Measurements from ENCODE around the gene VAV2.
"Not testable (repeated sequence)": the region's sequence is repeated elsewhere in the genome, so short reads cannot be mapped to it uniquely, and the experiment has no call there.

The VAV2 gene

DNA sequence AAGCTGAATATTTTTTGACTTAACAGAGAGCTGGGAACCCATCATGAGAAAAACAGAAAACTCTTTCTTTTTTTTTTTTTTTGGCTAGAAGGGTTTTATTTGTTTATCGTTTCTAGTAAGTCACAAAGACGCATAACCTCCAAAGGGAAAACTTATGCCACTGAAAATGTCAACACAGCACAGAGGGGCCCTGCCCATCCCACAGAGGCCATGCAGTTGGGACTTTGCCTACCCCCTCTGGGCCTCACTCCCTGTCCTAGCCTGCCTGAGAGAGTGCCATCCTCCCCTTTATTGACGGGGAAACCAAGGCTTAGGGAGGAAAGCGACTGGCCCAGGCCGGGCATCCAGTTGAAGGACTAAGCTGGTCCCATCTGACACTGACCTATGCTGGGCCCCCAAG, 74.7 kb downstream of the VAV2 start:
- no peak for DNase-seq (ENCODE audit: low read depth in 2 of 2)

DNA sequence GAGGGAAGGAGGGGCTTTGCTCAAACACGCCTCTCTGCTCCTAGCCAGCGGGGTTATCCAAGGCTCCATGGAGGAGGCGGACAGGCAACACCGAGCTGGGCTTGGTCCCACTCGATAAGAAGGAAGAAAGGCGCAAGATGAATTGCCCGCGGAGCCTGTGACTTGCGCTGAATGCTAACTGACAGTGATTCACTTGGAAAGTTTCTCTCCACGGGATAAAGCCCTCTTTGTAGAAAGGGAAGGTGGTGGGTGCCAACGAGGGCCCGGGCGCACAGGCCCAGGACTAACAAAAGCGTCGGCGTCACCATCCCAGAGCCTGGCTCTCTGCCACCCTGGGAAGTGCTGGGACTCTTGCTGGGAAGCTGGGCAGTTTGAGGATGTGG, 76.0 kb downstream of the VAV2 start:
- DNase-seq (ENCODE audit: low read depth in 2 of 2), result no peak

DNA sequence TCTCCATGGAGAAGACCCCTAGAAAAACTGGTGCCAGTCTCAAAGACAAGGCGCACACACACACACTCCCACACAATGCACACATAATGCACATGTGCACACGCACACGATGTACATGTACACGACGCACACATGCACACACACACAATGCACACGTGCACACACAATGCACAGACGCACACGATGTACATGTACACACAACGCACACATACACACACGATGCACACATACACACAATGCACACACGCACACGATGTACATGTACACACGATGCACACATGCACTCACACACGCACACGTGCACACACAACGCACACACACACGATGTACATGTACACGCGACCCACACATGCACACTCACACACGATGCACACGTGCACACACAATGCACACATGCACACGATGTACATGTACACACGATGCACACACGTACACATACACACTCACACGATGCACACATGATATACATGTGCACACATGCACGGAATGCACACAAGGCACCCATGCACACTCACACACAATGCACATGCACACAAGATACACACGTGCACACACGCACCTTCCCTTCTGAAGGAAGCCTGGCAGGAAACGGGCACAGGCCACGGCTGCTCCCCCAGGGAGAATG, 76.5 kb downstream of the VAV2 start:
- DNase-seq (ENCODE audit: low read depth in 2 of 2), result no peak

DNA sequence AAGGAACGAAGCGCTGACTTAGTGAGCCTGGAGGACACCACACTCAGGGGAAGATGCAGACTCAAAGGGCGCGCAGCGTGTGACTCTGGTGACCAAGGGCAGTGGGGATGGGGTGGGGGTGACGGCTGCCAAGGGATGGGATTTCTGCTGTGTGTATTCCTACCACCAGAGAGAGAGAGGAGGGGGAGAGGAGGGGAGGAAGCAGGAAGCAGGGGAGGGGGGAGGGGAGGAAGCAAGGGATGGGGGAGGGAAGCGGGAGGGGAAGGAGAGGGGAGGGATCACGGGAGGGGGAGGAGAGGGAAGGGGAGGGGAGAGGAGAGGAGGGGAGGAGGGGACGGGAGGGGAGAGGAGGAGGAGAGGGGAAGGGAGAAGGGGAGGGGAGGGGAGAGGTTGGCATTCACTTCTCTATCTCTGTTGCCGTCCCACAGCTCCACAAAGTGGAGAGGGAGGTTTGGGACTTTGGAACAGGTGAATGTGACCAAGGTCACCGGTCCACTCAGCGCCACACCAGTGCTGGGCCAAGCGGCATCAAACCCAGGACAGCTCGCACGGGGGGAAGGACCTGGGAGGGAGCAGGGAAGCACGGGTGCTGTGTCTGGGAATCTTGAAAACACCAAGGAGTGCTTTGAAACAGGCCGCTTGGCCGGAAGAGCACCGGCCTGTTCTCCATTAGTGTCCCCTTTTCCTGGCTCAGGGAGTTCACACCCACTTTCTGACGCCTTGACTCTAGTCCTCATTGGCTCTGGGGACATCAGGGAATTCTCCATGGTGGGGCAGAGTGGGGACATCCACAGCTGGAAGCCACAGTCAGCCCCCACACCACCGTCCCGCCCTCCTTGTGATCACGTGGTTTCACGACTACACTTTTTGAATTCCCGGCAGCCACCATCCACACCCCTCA, 77.4 kb downstream of the VAV2 start:
- no peak for DNase-seq (ENCODE audit: low read depth in 2 of 2)

- no peak for DNase-seq (ENCODE audit: low read depth in 2 of 2)
Observed at GRCh38 chr9:133913571-133914369, 78.4 kb downstream of the VAV2 start.

- DNase-seq (ENCODE audit: low read depth in 2 of 2), result no peak
Observed at GRCh38 chr9:133910855-133911514, 81.1 kb downstream of the VAV2 start.

DNA sequence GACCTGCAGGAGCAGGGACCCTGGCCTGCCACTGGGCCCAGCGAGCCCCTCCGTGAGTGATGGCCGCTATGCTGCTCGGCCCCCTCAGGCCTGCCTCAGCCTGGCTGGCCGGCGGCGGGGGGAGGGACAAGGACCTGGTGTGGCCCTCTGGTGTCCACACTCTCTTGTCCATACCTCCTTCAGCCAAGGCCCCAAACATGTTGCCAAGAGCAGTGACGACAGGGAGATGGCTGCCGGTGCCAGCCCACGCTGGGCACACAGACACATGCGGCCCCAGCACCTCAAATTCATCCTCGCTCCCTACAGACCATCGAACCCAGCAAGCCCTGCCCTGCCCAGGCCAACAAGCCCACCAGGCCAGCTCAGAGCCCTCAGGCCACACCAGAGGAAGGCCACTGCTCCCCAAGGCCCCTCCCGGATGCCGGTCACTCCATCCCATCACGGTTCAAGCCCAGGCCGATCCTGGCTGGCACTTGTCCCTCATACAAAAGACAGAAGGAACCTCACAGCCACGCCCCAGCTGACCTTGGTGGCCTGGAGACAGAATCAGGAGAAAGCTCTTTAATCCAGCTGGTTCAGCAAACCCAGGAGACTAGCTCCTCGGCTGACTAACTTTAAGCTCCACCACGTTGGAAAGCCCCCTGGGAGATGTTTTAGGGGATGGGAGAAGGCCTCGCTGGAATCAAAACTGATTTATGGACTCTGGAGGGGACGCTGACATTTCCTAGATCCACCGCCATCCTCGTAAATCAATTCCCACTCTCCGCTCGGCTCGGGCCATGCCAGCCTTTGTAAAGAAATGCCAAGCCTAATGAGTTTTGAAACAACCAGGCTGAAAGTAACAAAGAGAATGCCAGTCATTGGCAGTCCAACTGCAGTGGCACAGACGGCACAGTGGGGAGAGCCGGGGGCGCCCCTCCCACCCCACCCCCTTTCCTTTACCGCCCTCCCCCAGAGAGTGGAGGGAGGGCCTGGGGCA, 84.9 kb downstream of the VAV2 start:
- DNase-seq (ENCODE audit: low read depth in 2 of 2), result no peak

DNA sequence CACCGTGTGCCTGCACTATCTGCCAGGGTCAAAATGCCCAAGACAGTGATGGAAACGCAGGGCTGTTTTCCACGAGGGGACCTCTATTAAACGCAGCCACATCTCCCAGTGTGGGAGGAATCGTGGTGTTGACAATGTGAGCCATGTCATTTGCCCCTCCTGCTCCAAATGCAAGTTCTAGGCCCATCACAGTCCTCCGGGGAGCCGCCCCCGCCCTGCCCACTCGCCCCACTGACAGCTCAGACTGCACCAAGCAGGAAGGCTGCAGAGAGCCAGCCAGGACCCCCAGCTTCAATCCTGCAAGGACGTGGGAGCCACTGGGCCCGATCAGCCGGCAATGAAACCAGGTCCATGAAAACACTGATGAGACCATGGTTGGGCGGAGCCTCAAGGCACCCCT, 85.9 kb downstream of the VAV2 start:
- no peak for DNase-seq (ENCODE audit: low read depth in 2 of 2)

GRCh38 chr9:133905493-133905892, 86.6 kb downstream of the VAV2 start:
- no peak for DNase-seq (ENCODE audit: low read depth in 2 of 2)

DNA sequence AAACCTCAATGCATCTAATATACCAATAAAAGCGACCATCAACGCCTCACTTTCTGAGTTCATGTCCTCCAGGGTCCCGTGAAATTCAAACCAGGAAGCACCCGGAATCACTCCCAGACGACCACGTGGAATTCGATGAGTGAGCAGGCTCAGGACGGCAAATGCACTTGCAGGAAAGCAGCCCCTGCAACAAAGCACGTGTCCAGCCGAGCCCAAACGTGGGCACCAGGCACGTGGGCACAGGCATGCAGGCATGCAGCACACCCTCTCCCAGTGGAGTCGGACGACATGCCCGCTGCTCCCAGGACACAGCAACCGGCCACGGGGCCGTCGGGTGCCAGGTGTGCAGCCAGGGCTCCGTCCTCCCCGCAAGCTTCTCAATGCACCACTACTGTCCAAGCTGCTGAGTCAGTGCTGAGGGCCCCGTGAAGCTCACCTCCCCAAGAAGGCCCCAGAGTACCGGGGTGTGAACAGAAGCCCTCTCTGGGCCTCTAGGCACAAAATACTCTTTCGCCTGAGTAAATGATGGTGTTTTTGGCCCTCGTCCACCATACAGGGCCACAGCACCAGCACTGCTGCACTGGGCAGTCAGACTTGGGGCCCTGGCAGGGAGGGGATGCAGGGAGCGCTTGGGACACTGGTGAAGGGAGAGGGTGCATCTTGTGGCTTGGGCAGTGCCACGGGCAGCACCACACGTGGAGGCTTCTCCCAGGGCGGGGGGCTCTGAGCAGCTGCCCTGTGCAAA, 87.6 kb downstream of the VAV2 start:
- no peak for DNase-seq (ENCODE audit: low read depth in 2 of 2)

DNA sequence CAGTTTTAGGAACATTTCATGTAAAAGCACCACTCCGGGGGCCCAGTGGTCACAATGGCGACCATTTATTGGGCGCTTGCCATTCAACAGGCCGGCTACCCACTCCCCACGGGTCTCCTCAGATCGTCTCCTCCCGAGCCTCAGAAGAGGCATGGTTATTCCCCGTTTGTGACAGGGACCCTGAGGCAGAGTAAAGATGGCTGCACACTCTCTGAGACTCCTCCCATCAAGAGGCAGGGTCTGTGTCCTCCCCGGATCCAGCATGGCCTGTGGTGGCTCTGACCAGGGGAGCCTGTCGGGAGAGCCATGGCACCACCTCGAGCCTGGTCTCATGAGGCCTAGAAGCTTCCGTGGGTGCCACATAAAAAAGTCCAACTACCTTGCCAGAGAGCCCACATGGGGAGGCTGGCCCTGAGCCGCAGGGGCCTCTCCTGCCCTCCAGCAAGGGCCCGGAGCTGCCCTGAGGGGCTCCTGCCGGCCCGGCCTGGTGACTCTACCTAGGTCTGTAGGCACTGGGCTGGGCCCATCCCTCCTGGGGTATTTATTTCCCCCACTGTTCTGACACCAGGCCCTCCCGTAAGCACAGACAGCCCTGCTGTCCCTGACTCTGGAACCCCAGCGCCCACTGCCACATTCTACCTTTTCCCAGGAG, 90.8 kb downstream of the VAV2 start:
- DNase-seq (ENCODE audit: low read depth in 2 of 2), result no peak

- no peak for DNase-seq (ENCODE audit: low read depth in 2 of 2)
Observed at GRCh38 chr9:133897675-133898074, 94.4 kb downstream of the VAV2 start.

- not testable (repeated sequence) for DNase-seq (ENCODE audit: low read depth in 2 of 2)
Observed at GRCh38 chr9:133896007-133896406, 96.1 kb downstream of the VAV2 start.

DNA sequence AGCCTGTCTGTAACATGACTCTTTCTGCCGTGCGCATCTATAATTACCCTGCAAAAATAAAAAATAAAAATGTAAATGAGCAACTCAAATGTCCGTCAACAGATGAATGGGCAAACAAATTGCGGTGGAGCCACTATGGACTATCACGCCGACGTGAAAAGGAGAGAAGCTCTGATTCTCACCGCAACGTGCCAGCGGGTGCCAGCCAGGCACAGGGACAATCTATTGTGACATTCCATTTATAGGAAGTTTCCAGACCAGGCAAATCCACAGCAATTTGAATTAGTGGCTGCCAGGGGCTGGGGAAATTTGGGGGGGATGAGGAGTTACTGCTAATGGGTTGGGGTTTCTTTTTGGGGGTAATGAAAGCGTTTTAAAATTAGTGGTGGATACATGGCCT, 96.8 kb downstream of the VAV2 start:
- DNase-seq (ENCODE audit: low read depth in 2 of 2), result no peak

DNA sequence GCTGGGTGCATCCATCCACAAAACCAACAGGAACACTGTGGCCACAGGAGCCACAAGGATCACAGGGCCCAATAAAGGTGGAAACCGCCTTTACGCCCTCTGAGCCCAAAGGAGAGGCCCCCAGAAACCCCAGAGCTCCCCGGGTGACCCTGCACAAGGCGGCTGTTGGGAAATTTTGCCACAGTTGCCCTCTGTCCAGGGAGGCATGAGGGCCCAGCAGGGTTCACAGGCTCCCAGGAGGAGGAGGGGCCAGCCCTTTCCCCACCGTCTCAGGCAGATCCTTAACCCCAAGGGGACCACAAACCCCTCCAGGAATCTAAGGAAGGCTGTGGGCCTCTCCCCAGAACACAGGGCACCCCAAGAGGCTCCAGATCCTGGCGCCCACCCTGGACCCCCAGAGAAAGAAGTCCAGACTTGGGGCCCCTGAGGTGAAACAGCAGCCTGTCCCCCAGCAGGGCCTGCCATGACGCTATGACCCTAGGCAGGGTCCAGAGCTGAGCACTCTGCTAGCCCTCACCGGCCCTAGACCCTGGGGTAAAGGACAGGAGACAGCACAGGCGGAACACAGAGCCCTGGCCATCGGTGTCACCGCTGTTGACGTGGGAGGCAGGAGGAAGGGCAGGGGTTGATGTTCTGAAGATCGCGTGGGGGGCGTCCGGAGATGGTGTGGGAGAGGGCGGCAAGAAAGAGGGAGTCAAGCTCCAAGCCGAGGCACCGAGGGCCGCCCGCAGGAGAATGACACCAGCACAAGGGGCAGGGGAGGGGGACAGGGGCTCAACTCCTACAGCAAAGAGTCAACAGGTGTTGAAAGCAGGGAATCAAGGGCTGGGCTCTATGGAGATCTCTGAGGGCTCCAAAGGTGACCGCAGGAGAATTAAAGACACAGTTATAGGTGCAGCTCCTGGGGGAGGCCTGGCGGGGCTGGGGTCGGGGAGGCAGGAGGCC, 97.5 kb downstream of the VAV2 start:
- DNase-seq (ENCODE audit: low read depth in 2 of 2), result no peak

GRCh38 chr9:133893191-133893994, 98.7 kb downstream of the VAV2 start:
- DNase-seq (ENCODE audit: low read depth in 2 of 2), result no peak

DNA sequence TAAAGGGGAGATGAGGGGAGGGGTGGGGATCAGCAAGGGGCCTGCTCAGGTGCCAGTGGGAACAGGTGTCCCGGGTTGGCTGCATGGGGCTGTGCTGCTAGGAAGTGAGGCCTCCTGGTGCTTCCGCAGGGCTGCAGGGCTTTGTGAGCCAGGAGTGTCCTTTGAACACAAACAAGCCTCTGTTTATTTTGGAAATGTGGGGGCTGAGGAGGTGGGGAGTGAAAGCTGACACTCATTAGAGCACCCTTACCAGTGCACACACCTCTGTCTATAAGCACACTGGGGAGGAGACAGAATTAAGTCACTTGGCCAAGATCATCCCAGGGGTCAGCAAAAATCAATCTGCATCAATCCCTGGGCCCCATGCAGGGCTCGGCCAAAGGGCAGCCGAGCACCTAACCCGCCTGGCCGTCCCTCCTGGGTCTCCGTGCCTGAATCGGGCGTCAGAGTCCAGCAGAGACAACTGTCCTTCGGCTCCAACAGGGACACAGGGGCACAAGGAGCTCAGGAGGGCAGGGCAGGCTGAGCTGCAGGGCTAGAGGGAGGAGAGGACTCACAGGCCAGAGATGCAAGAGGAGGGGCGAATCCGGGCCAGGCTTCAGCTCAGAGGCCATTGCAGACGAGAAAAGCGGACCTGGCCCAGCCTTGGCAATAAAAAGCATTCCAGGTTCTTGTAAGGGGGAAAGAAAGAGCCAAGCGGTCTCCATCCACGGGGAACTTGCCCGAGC, 99.8 kb downstream of the VAV2 start:
- DNase-seq (ENCODE audit: low read depth in 2 of 2), result no peak
